H1 (cell line): ENCODE results near the gene PRDX2. TPM values are rescaled to one million over a fixed set of nuclear protein-coding genes. Genes with fewer than 3 reads are reported as not detected.

Experiments used
- CEBPB ChIP-seq: IDR thresholded peaks from 2 replicates; pipeline ENCODE4 v1.6.1; 2012; ENCODE audit warnings: low read depth, low read length
- KDM4A ChIP-seq: IDR thresholded peaks from one replicate; pipeline ENCODE4 v1.7.1; 2012; ENCODE audit warnings: low read depth, mild to moderate bottlenecking, moderate library complexity, low read length, inconsistent platforms; ENCODE audit not compliant: severe bottlenecking
- RXRA ChIP-seq: IDR thresholded peaks from 2 replicates; pipeline ENCODE4 v1.6.1; 2011; ENCODE audit warnings: low read depth, mild to moderate bottlenecking, low read length, moderate library complexity; ENCODE audit not compliant: insufficient read depth
- SIRT6 ChIP-seq: IDR thresholded peaks from one replicate; pipeline ENCODE4 v1.7.1; 2012; ENCODE audit warnings: low read length, inconsistent platforms
- polyA plus RNA-seq, 7 experiments: library from polyadenylated mRNA; depleted of rRNA in 3 of 7; stranded (reverse) in 5 of 7; unstranded in 2 of 7; fragments of >200 nt in 5 of 7; fragments of 200-250 nt in 2 of 7; gene quantifications; 1 replicate in 5 of 7; 2 replicates in 1 of 7; 4 replicates in 1 of 7; pipeline versions ENCODE4 v1.2.1 to v1.2.3, GENCODE V29; 2011 to 2013; ENCODE audit warnings: missing spikeins in 2 of 7, mixed read lengths in 2 of 7
- total RNA-seq: library from RNA; stranded (reverse); fragmentation: NEBNext Ultra II Directional; extraction: Animal tissue kit (Norgen Biotek cat#: 25700); gene quantifications from 2 replicates; pipeline ENCODE4 v1.2.1, GENCODE V29; 2021

The PRDX2 gene
- total and polyA plus RNA-seq, 2 of the 8 experiments (the other 6 are each of a cell fraction or from before 2014, with no cell fraction given), result 380 to 748 TPM

DNA sequence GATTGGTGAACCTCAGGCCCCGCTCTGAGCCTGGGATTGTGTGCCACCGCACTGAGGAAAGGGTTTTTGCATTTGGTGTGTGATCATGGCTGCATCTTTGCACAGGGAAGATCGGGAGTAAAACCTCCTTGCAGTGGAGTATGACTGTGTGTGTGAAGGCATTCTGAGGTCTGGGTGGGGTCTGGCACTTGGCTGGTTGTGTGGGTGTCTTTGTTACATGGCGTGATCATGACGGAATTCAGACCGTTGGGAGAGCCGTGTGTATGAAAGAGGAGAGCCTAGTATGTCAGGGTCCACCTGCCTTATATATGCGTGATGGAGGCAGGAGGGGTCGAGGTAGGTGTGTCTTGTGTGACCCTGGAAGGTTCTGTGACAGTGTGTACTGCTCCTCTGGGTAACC is 50.7 kb downstream of the PRDX2 start (continued):
- no peak for TF ChIP-seq CEBPB
- no peak for TF ChIP-seq KDM4A
- no peak for TF ChIP-seq RXRA
- TF ChIP-seq SIRT6, result no peak
